NCI-H226 (cell line): ENCODE measurements around the gene SDE2.
"Not testable (repeated sequence)": the region's sequence is repeated elsewhere in the genome, so short reads cannot be mapped to it uniquely, and the experiment has no call there.

ENCODE experiments used
- DNase-seq: peaks from one replicate; pipeline ENCODE4 v3.0.0-alpha.2; 2015

Gene SDE2

GRCh38 chr1:225973158-225973557, 26.0 kb downstream of the SDE2 start:
- no peak for DNase-seq

GRCh38 chr1:225972344-225973152, 26.6 kb downstream of the SDE2 start:
- DNase-seq = no peak

- not testable (repeated sequence) for DNase-seq
These were observed 28.5 kb downstream of the SDE2 start for GRCh38 chr1:225970592-225971157.

GRCh38 chr1:225969751-225970150, 29.4 kb downstream of the SDE2 start:
- not testable (repeated sequence) for DNase-seq

GRCh38 chr1:225965231-225965630, 33.9 kb downstream of the SDE2 start:
- no peak for DNase-seq

- DNase-seq = no peak
These were observed 35.2 kb downstream of the SDE2 start for GRCh38 chr1:225963735-225964530.

- no peak for DNase-seq
These were observed 36.6 kb downstream of the SDE2 start for GRCh38 chr1:225962440-225962975.

GRCh38 chr1:225961659-225962439, 37.3 kb downstream of the SDE2 start:
- no peak for DNase-seq

GRCh38 chr1:225958041-225958440, 41.1 kb downstream of the SDE2 start:
- DNase-seq = no peak

- no peak for DNase-seq
These were observed 44.4 kb downstream of the SDE2 start for GRCh38 chr1:225954753-225955152.

GRCh38 chr1:225953315-225953714, 45.8 kb downstream of the SDE2 start:
- DNase-seq = no peak

GRCh38 chr1:225950905-225951497, 48.1 kb downstream of the SDE2 start:
- no peak for DNase-seq

- DNase-seq = no peak
These were observed 50.1 kb downstream of the SDE2 start for GRCh38 chr1:225949041-225949440.

GRCh38 chr1:225946803-225947202, 52.3 kb downstream of the SDE2 start:
- DNase-seq = no peak

GRCh38 chr1:225946082-225946620, 53.0 kb downstream of the SDE2 start:
- DNase-seq = no peak

- DNase-seq = no peak
These were observed 53.6 kb downstream of the SDE2 start for GRCh38 chr1:225945564-225945963.

GRCh38 chr1:225944951-225945350, 54.2 kb downstream of the SDE2 start:
- DNase-seq = no peak

- no peak for DNase-seq
These were observed 54.8 kb downstream of the SDE2 start for GRCh38 chr1:225944387-225944786.

- DNase-seq = no peak
These were observed 55.6 kb downstream of the SDE2 start for GRCh38 chr1:225943582-225943981.

- DNase-seq = no peak
These were observed 56.6 kb downstream of the SDE2 start for GRCh38 chr1:225942574-225942973.

GRCh38 chr1:225941942-225942222, 57.3 kb downstream of the SDE2 start:
- no peak for DNase-seq
